SK-N-SH (cell line): ENCODE results near the gene UVRAG. TPM values are rescaled to one million over a fixed set of nuclear protein-coding genes. Genes with fewer than 3 reads are reported as not detected.

Experiments
- CTCF ChIA-PET: fragments of 300-600, 350-600 bp; formaldehyde crosslinking; extraction: SDS; loops from one replicate; lab custom pipeline; 2021; lab: Yijun Ruan, JAX
- POLR2A ChIA-PET: fragments of 350-600 bp; sonication (Branson Sonifier 250); formaldehyde crosslinking; extraction: SDS; loops from one replicate; lab custom pipeline; 2020; ENCODE audit warnings: antibody characterized with exemption, inconsistent platforms; lab: Yijun Ruan, JAX
- DNase-seq: peaks from one replicate; pipeline ENCODE4 v3.0.0; 2012
- H2AFZ ChIP-seq: fragments of 200-600 bp; sonication (generic); 2 replicates; pipeline ENCODE4 v1.8.1; 2016; ENCODE audit warnings: antibody characterized with exemption, mild to moderate bottlenecking, low read depth
- H3F3A ChIP-seq: fragments of 200-600 bp; sonication (generic); replicated peaks from 2 replicates; pipeline ENCODE3; 2016; ENCODE audit warnings: antibody characterized with exemption, mild to moderate bottlenecking; ENCODE audit not compliant: insufficient read depth
- H3K27ac ChIP-seq, 2 experiments: fragments of 200-500 bp in 1 of 2; fragments of 200-600 bp in 1 of 2; sonication (Bioruptor generic) in 1 of 2; sonication (generic), shearing (Covaris generic) in 1 of 2; 2 replicates each; pipeline versions ENCODE4 v1.5.1 to v1.6.1; 2014 to 2016; ENCODE audit warnings: low read depth in 2 of 2, inconsistent platforms in 1 of 2, low read length in 1 of 2, mild to moderate bottlenecking in 1 of 2, mixed read lengths in 1 of 2
- H3K27me3 ChIP-seq: fragments of 200-600 bp; sonication (generic), shearing (Covaris generic); 2 replicates; pipeline ENCODE4 v1.6.1; 2016; ENCODE audit warnings: mixed run types; ENCODE audit not compliant: insufficient read depth
- H3K36me3 ChIP-seq, 2 experiments: fragments of 200-500 bp in 1 of 2; fragments of 200-600 bp in 1 of 2; sonication (Bioruptor generic) in 1 of 2; sonication (generic) in 1 of 2; replicated peaks in 1 of 2; 2 replicates each; pipeline versions ENCODE3 to v1.5.1; 2014 to 2016; ENCODE audit warnings: low read length in 1 of 2, mild to moderate bottlenecking in 1 of 2; ENCODE audit not compliant: insufficient read depth in 2 of 2, control insufficient read depth in 1 of 2
- H3K4me1 ChIP-seq, 2 experiments: fragments of 200-500 bp in 1 of 2; fragments of 200-600 bp in 1 of 2; sonication (Bioruptor generic) in 1 of 2; sonication (generic), shearing (Covaris generic) in 1 of 2; 2 replicates each; pipeline versions ENCODE4 v1.5.1 to v1.6.1; 2014 to 2016; ENCODE audit warnings: low read depth in 1 of 2, low read length in 1 of 2, mixed run types in 1 of 2; ENCODE audit not compliant: insufficient read depth in 2 of 2, control insufficient read depth in 1 of 2
- H3K4me2 ChIP-seq: fragments of 200-600 bp; sonication (generic), shearing (Covaris generic); 2 replicates; pipeline ENCODE4 v1.6.1; 2017; ENCODE audit warnings: mixed run types
- H3K4me3 ChIP-seq, 2 experiments: fragments of 200-500 bp in 1 of 2; fragments of 200-600 bp in 1 of 2; sonication (Bioruptor generic) in 1 of 2; sonication (generic), shearing (Covaris generic) in 1 of 2; 2 replicates each; pipeline versions ENCODE4 v1.5.1 to v1.8.1; 2014 to 2016; ENCODE audit warnings: low read depth in 2 of 2, inconsistent platforms in 1 of 2, low read length in 1 of 2, mild to moderate bottlenecking in 1 of 2, mixed read lengths in 1 of 2, moderate library complexity in 1 of 2
- H3K79me2 ChIP-seq: fragments of 200-600 bp; sonication (generic); 2 replicates; pipeline ENCODE4 v1.8.1; 2017; ENCODE audit warnings: mild to moderate bottlenecking; ENCODE audit not compliant: insufficient read depth
- H3K9ac ChIP-seq: fragments of 200-600 bp; sonication (generic); 2 replicates; pipeline ENCODE4 v1.6.1; 2017; ENCODE audit warnings: mixed run types
- H3K9me2 ChIP-seq: fragments of 200-600 bp; sonication (generic); 2 replicates; pipeline ENCODE4 v1.6.1; 2017; ENCODE audit warnings: mixed run types
- H3K9me3 ChIP-seq: fragments of 200-600 bp; sonication (generic); 2 replicates; pipeline ENCODE4 v1.6.1; 2017; ENCODE audit warnings: mixed run types, mild to moderate bottlenecking, moderate library complexity
- H4K20me1 ChIP-seq: fragments of 200-600 bp; sonication (generic); 2 replicates; pipeline ENCODE4 v1.6.1; 2017; ENCODE audit warnings: mild to moderate bottlenecking, mixed run types; ENCODE audit not compliant: insufficient read depth
- EZH2phosphoT487 ChIP-seq: fragments of 200-600 bp; sonication (generic); IDR thresholded peaks from 2 replicates; pipeline ENCODE4 v1.6.1; 2017; ENCODE audit warnings: low read depth, mixed run types, mild to moderate bottlenecking, antibody characterized with exemption, moderate library complexity, borderline replicate concordance
- GATA2 ChIP-seq: sonication (generic); formaldehyde crosslinking; IDR thresholded peaks from 2 replicates; pipeline ENCODE4 v1.5.0; 2020; ENCODE audit warnings: mild to moderate bottlenecking, missing genetic modification reagents
- JUND ChIP-seq: IDR thresholded peaks from 2 replicates; pipeline ENCODE4 v1.4.0; 2012
- MEF2A ChIP-seq: IDR thresholded peaks from 2 replicates; pipeline ENCODE4 v1.4.0; 2012; ENCODE audit warnings: low read depth, borderline replicate concordance
- MXI1 ChIP-seq: IDR thresholded peaks from 2 replicates; pipeline ENCODE4 v1.6.1; 2012; ENCODE audit warnings: mild to moderate bottlenecking, low read depth, low read length, improper control_type of control experiment
- POLR2AphosphoS5 ChIP-seq: IDR thresholded peaks from 2 replicates; pipeline ENCODE4 v1.6.1; 2012; ENCODE audit warnings: low read depth, low read length
- RAD21 ChIP-seq: IDR thresholded peaks from 2 replicates; pipeline ENCODE4 v1.6.1; 2012; ENCODE audit warnings: mild to moderate bottlenecking, low read length
- RCOR1 ChIP-seq: fragments of 150-350 bp; IDR thresholded peaks from 2 replicates; pipeline ENCODE4 v1.6.1; 2017; ENCODE audit warnings: antibody characterized with exemption, low read length
- RFX5 ChIP-seq: IDR thresholded peaks from 2 replicates; pipeline ENCODE4 v1.6.1; 2012; ENCODE audit warnings: mild to moderate bottlenecking, improper control_type of control experiment, low read length
- RXRA ChIP-seq: IDR thresholded peaks from 2 replicates; pipeline ENCODE4 v1.4.0; 2012; ENCODE audit warnings: low read depth, mild to moderate bottlenecking, borderline replicate concordance
- TAF1 ChIP-seq: IDR thresholded peaks from 2 replicates; pipeline ENCODE4 v1.6.1; 2012; ENCODE audit warnings: low read depth, mild to moderate bottlenecking, low read length, moderate library complexity, borderline replicate concordance
- TCF12 ChIP-seq: IDR thresholded peaks from 2 replicates; pipeline ENCODE4 v1.4.0; 2012
- WGBS: methylation state at CpG from one replicate; pipeline ENCODE4 v1.1.6; 2017; ENCODE audit warnings: low lambda C conversion rate; 5-methylcytosine and 5-hydroxymethylcytosine counted together
- polyA plus RNA-seq, 3 experiments: library from polyadenylated mRNA; depleted of rRNA; stranded (reverse); fragments of >200 nt; gene quantifications; 2 replicates each; pipeline ENCODE4 v1.2.3, GENCODE V29; 2012
- TF ChIP-seq, protein P1 (sequence below): fragments of 200-600 bp; sonication (generic); IDR thresholded peaks from 2 replicates; pipeline ENCODE4 v1.6.1; 2017; ENCODE audit warnings: antibody characterized with exemption, mild to moderate bottlenecking, moderate library complexity
- TF ChIP-seq, protein P2 (sequence below): IDR thresholded peaks from 2 replicates; pipeline ENCODE4 v1.6.1; 2012; ENCODE audit warnings: mild to moderate bottlenecking, low read depth, low read length, moderate library complexity
- TF ChIP-seq, protein P3 (sequence below): fragments of 150-350 bp; IDR thresholded peaks from 2 replicates; pipeline ENCODE4 v1.6.1; 2016; ENCODE audit warnings: mild to moderate bottlenecking, low read depth, low read length
- TF ChIP-seq, protein P4 (sequence below): IDR thresholded peaks from 2 replicates; pipeline ENCODE4 v1.4.0; 2012; ENCODE audit warnings: low read depth
- TF ChIP-seq, protein P5 (sequence below): IDR thresholded peaks from 2 replicates; pipeline ENCODE4 v1.4.0; 2012; ENCODE audit warnings: low read depth, borderline replicate concordance

UVRAG gene
- polyA plus RNA-seq, 1 of the 3 experiments (the other 2 are of a cell fraction) = 5.8 TPM

DNA sequence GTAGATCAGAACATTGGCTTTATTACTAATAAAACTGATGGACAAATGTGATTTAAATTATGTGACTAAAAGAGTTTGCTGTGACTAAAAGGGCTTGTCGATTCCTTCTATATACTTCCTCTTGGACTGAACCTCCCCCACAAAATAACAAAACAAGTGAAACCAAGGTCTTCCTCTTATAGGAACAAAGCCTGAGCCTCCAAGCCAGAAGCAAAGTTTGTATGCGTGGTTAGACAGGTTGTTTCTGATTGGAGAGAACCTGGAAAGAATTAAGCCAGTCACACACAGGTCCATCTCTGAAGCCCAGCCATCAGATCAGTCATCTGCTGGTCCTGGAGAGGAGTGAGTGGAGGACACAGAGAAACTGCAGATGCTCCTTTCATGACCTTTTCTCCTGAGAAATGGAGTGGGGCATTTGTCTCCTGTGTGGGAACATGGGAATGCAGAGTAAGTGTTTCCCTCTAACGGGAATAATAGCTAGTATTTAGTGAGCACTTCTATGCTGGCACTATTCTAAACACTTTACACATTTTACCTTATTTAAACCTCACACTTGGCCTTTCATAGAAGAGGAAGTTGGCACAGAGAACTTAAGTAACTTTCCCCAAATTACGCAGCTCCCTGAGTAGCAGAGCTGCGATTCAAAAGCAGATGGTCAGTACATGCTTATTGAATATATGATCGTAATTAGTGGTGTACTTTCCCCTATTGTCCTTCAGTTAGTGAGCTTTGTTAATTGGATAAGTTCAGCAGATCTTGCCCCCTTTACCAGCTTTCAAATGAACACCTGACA lies 77.1 kb downstream of the UVRAG start:
- Histone ChIP-seq H3F3A (peaks cover 10% of the 10 kb centered on the region), H4K20me1 (no peaks in the 10 kb centered on the region), H3K36me3 (peaks cover 6 to 13% of the 10 kb centered on the region in 2 experiments), H3K9ac (no peak overlapping the region), H2AFZ (no peak overlapping the region), H3K4me1 (no peaks in the 10 kb centered on the region; a peak in 1 of 4 replicates), H3K79me2 (no peaks in the 10 kb centered on the region), H3K9me3 (no peaks in the 10 kb centered on the region), H3K27me3 (no peaks in the 10 kb centered on the region), H3K27ac (no peak overlapping the region), H3K4me3 (no peak overlapping the region), H3K4me2 (no peak overlapping the region), H3K9me2 (no peaks in the 10 kb centered on the region)
- TF ChIP-seq, protein P1, sequence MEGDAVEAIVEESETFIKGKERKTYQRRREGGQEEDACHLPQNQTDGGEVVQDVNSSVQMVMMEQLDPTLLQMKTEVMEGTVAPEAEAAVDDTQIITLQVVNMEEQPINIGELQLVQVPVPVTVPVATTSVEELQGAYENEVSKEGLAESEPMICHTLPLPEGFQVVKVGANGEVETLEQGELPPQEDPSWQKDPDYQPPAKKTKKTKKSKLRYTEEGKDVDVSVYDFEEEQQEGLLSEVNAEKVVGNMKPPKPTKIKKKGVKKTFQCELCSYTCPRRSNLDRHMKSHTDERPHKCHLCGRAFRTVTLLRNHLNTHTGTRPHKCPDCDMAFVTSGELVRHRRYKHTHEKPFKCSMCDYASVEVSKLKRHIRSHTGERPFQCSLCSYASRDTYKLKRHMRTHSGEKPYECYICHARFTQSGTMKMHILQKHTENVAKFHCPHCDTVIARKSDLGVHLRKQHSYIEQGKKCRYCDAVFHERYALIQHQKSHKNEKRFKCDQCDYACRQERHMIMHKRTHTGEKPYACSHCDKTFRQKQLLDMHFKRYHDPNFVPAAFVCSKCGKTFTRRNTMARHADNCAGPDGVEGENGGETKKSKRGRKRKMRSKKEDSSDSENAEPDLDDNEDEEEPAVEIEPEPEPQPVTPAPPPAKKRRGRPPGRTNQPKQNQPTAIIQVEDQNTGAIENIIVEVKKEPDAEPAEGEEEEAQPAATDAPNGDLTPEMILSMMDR = no peak
- TF ChIP-seq, protein P2, sequence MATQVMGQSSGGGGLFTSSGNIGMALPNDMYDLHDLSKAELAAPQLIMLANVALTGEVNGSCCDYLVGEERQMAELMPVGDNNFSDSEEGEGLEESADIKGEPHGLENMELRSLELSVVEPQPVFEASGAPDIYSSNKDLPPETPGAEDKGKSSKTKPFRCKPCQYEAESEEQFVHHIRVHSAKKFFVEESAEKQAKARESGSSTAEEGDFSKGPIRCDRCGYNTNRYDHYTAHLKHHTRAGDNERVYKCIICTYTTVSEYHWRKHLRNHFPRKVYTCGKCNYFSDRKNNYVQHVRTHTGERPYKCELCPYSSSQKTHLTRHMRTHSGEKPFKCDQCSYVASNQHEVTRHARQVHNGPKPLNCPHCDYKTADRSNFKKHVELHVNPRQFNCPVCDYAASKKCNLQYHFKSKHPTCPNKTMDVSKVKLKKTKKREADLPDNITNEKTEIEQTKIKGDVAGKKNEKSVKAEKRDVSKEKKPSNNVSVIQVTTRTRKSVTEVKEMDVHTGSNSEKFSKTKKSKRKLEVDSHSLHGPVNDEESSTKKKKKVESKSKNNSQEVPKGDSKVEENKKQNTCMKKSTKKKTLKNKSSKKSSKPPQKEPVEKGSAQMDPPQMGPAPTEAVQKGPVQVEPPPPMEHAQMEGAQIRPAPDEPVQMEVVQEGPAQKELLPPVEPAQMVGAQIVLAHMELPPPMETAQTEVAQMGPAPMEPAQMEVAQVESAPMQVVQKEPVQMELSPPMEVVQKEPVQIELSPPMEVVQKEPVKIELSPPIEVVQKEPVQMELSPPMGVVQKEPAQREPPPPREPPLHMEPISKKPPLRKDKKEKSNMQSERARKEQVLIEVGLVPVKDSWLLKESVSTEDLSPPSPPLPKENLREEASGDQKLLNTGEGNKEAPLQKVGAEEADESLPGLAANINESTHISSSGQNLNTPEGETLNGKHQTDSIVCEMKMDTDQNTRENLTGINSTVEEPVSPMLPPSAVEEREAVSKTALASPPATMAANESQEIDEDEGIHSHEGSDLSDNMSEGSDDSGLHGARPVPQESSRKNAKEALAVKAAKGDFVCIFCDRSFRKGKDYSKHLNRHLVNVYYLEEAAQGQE = no peak
- no peak for TF ChIP-seq MXI1
- TF ChIP-seq, protein P3, sequence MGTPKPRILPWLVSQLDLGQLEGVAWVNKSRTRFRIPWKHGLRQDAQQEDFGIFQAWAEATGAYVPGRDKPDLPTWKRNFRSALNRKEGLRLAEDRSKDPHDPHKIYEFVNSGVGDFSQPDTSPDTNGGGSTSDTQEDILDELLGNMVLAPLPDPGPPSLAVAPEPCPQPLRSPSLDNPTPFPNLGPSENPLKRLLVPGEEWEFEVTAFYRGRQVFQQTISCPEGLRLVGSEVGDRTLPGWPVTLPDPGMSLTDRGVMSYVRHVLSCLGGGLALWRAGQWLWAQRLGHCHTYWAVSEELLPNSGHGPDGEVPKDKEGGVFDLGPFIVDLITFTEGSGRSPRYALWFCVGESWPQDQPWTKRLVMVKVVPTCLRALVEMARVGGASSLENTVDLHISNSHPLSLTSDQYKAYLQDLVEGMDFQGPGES = no peak
- no peak for TF ChIP-seq RXRA
- no peak for TF ChIP-seq MEF2A
- no peak for TF ChIP-seq RFX5
- no peak for TF ChIP-seq RAD21
- TF ChIP-seq, protein P4, sequence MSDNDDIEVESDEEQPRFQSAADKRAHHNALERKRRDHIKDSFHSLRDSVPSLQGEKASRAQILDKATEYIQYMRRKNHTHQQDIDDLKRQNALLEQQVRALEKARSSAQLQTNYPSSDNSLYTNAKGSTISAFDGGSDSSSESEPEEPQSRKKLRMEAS = no peak
- no peak for TF ChIP-seq TAF1
- no peak for TF ChIP-seq POLR2AphosphoS5
- no peak for TF ChIP-seq GATA2 (CRISPR knock-in tag)
- no peak for TF ChIP-seq JUND
- no peak for TF ChIP-seq RCOR1
- TF ChIP-seq TCF12 = no peak
- TF ChIP-seq EZH2phosphoT487 = no peak
- TF ChIP-seq, protein P5, sequence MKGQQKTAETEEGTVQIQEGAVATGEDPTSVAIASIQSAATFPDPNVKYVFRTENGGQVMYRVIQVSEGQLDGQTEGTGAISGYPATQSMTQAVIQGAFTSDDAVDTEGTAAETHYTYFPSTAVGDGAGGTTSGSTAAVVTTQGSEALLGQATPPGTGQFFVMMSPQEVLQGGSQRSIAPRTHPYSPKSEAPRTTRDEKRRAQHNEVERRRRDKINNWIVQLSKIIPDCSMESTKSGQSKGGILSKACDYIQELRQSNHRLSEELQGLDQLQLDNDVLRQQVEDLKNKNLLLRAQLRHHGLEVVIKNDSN = no peak
- POLR2A ChIA-PET = no interaction called here
- WGBS = 93% methylated on average over 6 of the region's 6 CpGs
- CTCF ChIA-PET = interaction anchor here (1.1 to 14.2 kb wide), 5 partner anchors 19 to 426 kb away, joined by 3 to 174 read pairs (median 5); partner anchors contain the start of gene WNT11
- no peak for DNase-seq
